HTERT RPE-1 (cell line): Measurements from ENCODE around the gene PKNOX2.

Experiments
- in situ Hi-C: fragments of 300-500 bp; cut with MboI; formaldehyde crosslinking; loops from 4 replicates; pipeline ENCODE4 v1.14.3; 2020; ENCODE audit warnings: low sequenced_read_pairs

The PKNOX2 gene

GRCh38 chr11:125229916-125230315 is 65.4 kb downstream of the PKNOX2 start:
- in situ Hi-C loops = no loop called here

- in situ Hi-C loops = no loop called here
Observed at GRCh38 chr11:125233116-125233515, 68.6 kb downstream of the PKNOX2 start.

- in situ Hi-C loops = no loop called here
Observed at GRCh38 chr11:125233736-125234275, 69.3 kb downstream of the PKNOX2 start.

- in situ Hi-C loops = no loop called here
Observed at GRCh38 chr11:125235071-125235471, 70.5 kb downstream of the PKNOX2 start.

- in situ Hi-C loops = no loop called here
Observed at GRCh38 chr11:125236072-125236825, 71.7 kb downstream of the PKNOX2 start.

GRCh38 chr11:125239585-125240560 is 75.3 kb downstream of the PKNOX2 start:
- in situ Hi-C loops = no loop called here

- in situ Hi-C loops = no loop called here
Observed at GRCh38 chr11:125241104-125241503, 76.6 kb downstream of the PKNOX2 start.

GRCh38 chr11:125242141-125242775 is 77.7 kb downstream of the PKNOX2 start:
- in situ Hi-C loops = no loop called here

- in situ Hi-C loops = no loop called here
Observed at GRCh38 chr11:125244166-125244565, 79.6 kb downstream of the PKNOX2 start.

- in situ Hi-C loops = no loop called here
Observed at GRCh38 chr11:125245299-125245698, 80.7 kb downstream of the PKNOX2 start.

GRCh38 chr11:125247431-125247830 is 82.9 kb downstream of the PKNOX2 start:
- in situ Hi-C loops = no loop called here

GRCh38 chr11:125250318-125251213 is 86.0 kb downstream of the PKNOX2 start:
- in situ Hi-C loops = no loop called here

- in situ Hi-C loops = no loop called here
Observed at GRCh38 chr11:125251214-125251545, 86.6 kb downstream of the PKNOX2 start.

GRCh38 chr11:125251956-125252355 is 87.4 kb downstream of the PKNOX2 start:
- in situ Hi-C loops = no loop called here

GRCh38 chr11:125253289-125253688 is 88.7 kb downstream of the PKNOX2 start:
- in situ Hi-C loops = no loop called here

GRCh38 chr11:125253795-125254525 is 89.4 kb downstream of the PKNOX2 start:
- in situ Hi-C loops = no loop called here

GRCh38 chr11:125256541-125257189 is 92.1 kb downstream of the PKNOX2 start:
- in situ Hi-C loops = no loop called here

GRCh38 chr11:125257190-125257579 is 92.6 kb downstream of the PKNOX2 start:
- in situ Hi-C loops = no loop called here

- in situ Hi-C loops = no loop called here
Observed at GRCh38 chr11:125257751-125258150, 93.2 kb downstream of the PKNOX2 start.
